Smooth muscle cell (in vitro differentiated cells): ENCODE results near the gene EEPD1. TPM values are rescaled to one million over a fixed set of nuclear protein-coding genes. Genes with fewer than 3 reads are reported as not detected.

Experiments
- DNase-seq: peaks from one replicate; lab custom pipeline; 2025; ENCODE audit not compliant: unreplicated experiment; lab: John Stamatoyannopoulos, UW
- H2AFZ ChIP-seq: fragments of 200-600 bp; sonication (generic); 2 replicates; pipeline ENCODE4 v1.6.0; 2016; ENCODE audit warnings: antibody characterized with exemption, low read depth, mild to moderate bottlenecking
- H3F3A ChIP-seq: fragments of 200-600 bp; sonication (generic); 2 replicates; pipeline ENCODE4 v1.6.0; 2017; ENCODE audit warnings: antibody characterized with exemption, low read depth
- H3K27ac ChIP-seq: fragments of 200-600 bp; sonication (generic); 2 replicates; pipeline ENCODE4 v1.5.1; 2016; ENCODE audit warnings: low read depth, mild to moderate bottlenecking
- H3K27me3 ChIP-seq: fragments of 200-600 bp; sonication (generic); 2 replicates; pipeline ENCODE4 v1.6.1; 2016; ENCODE audit warnings: low read depth, mild to moderate bottlenecking
- H3K36me3 ChIP-seq: fragments of 200-600 bp; sonication (generic); 2 replicates; pipeline ENCODE4 v1.5.1; 2016; ENCODE audit warnings: low read depth
- H3K4me1 ChIP-seq: fragments of 200-600 bp; sonication (generic); 2 replicates; pipeline ENCODE4 v1.5.1; 2016; ENCODE audit warnings: low read depth
- H3K4me2 ChIP-seq: fragments of 200-600 bp; sonication (generic); 2 replicates; pipeline ENCODE4 v1.6.0; 2016; ENCODE audit warnings: mild to moderate bottlenecking
- H3K4me3 ChIP-seq: fragments of 200-600 bp; sonication (generic); 2 replicates; pipeline ENCODE4 v1.5.1; 2016; ENCODE audit warnings: mild to moderate bottlenecking
- H3K79me2 ChIP-seq: fragments of 200-600 bp; sonication (generic); 2 replicates; pipeline ENCODE4 v1.6.0; 2016; ENCODE audit warnings: low read depth, mild to moderate bottlenecking
- H3K9ac ChIP-seq: fragments of 200-600 bp; sonication (generic); 2 replicates; pipeline ENCODE4 v1.6.0; 2016; ENCODE audit warnings: low read depth
- H3K9me3 ChIP-seq: fragments of 200-600 bp; sonication (generic); replicated peaks from 2 replicates; pipeline ENCODE4 v1.5.1; 2016; ENCODE audit warnings: low read depth
- H4K20me1 ChIP-seq: fragments of 200-600 bp; sonication (generic); 2 replicates; pipeline ENCODE4 v1.6.0; 2016; ENCODE audit warnings: low read depth
- WGBS: methylation state at CpG from one replicate; pipeline ENCODE4 v1.1.7; 2016; ENCODE audit warnings: low lambda C conversion rate; 5-methylcytosine and 5-hydroxymethylcytosine counted together
- polyA plus RNA-seq: library from polyadenylated mRNA; unstranded; fragments of >200 nt; fragmentation: Nextera tagmentation; extraction: Ambion mirVana; gene quantifications from 2 replicates; pipeline ENCODE4 v1.2.1, GENCODE V29; 2016
- total RNA-seq: library from RNA; depleted of rRNA; stranded (reverse); fragments of >200 nt; gene quantifications from 2 replicates; pipeline ENCODE4 v1.2.3, GENCODE V29; 2014
- TF ChIP-seq, protein P1 (sequence below): fragments of 200-600 bp; sonication (generic); IDR thresholded peaks from 2 replicates; pipeline ENCODE4 v1.5.1; 2017; ENCODE audit warnings: borderline replicate concordance, mild to moderate bottlenecking, antibody characterized with exemption; ENCODE audit not compliant: insufficient read depth, poor library complexity, severe bottlenecking

The EEPD1 gene
- total and polyA plus RNA-seq, 2 experiments from 2014 or later = 1.5 TPM

DNA sequence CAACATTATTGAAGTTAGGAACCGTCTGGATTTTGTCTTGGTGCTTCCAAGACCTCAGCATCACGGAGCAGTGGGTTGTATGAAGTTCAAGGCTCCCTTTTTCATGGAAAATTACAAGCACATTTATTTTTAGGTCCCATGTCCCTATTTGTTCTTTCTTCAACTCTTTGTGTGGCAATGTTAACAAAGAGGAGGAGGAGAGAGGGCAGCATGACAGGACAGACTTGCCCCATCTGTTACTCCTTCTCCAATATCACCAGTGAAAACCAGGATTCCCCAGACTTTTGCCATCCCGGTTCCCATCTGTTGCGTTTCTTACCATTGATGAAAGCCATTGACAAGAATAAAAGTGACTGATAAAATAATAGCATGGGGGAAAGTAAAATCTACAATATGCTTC is 28.6 kb downstream of the EEPD1 start:
- Histone ChIP-seq H3K9ac (no peak overlapping the region), H3K4me2 (no peak overlapping the region), H3K4me3 (no peak overlapping the region)

GRCh38 chr7:36182854-36183604 is 30.0 kb downstream of the EEPD1 start:
- TF ChIP-seq, protein P1, sequence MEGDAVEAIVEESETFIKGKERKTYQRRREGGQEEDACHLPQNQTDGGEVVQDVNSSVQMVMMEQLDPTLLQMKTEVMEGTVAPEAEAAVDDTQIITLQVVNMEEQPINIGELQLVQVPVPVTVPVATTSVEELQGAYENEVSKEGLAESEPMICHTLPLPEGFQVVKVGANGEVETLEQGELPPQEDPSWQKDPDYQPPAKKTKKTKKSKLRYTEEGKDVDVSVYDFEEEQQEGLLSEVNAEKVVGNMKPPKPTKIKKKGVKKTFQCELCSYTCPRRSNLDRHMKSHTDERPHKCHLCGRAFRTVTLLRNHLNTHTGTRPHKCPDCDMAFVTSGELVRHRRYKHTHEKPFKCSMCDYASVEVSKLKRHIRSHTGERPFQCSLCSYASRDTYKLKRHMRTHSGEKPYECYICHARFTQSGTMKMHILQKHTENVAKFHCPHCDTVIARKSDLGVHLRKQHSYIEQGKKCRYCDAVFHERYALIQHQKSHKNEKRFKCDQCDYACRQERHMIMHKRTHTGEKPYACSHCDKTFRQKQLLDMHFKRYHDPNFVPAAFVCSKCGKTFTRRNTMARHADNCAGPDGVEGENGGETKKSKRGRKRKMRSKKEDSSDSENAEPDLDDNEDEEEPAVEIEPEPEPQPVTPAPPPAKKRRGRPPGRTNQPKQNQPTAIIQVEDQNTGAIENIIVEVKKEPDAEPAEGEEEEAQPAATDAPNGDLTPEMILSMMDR = no peak
- Histone ChIP-seq H3K27ac (no peak overlapping the region), H3K27me3 (no peaks in the 10 kb centered on the region), H3K9me3 (no peaks in the 10 kb centered on the region), H3K36me3 (no peaks in the 10 kb centered on the region), H3K4me2 (no peak overlapping the region), H3K4me1 (no peaks in the 10 kb centered on the region), H3K9ac (no peak overlapping the region), H2AFZ (no peak overlapping the region), H3F3A (no peaks in the 10 kb centered on the region), H3K79me2 (no peaks in the 10 kb centered on the region), H3K4me3 (no peak overlapping the region), H4K20me1 (no peaks in the 10 kb centered on the region)
- WGBS = 88% methylated on average over 13 of the region's 13 CpGs
- no peak for DNase-seq

More for the DNA sequence above, 28.6 kb downstream of the EEPD1 start:
- 90% methylated on average over 4 of the region's 4 CpGs for WGBS
- no peaks in the 10 kb centered on the region for H3K9me3 ChIP-seq
- H3K27me3 ChIP-seq = no peaks in the 10 kb centered on the region
- no peaks in the 10 kb centered on the region for H3F3A ChIP-seq
- no peak overlapping the region for H3K27ac ChIP-seq
- no peaks in the 10 kb centered on the region for H3K79me2 ChIP-seq
- no peaks in the 10 kb centered on the region for H3K4me1 ChIP-seq
- no peak overlapping the region for H2AFZ ChIP-seq
- H3K36me3 ChIP-seq = no peaks in the 10 kb centered on the region
- no peaks in the 10 kb centered on the region for H4K20me1 ChIP-seq
- TF ChIP-seq, protein P1 = no peak
- no peak for DNase-seq

- DNase-seq = no peak
- Histone ChIP-seq H3K36me3 (no peaks in the 10 kb centered on the region), H3K9ac (no peak overlapping the region), H3K27me3 (no peaks in the 10 kb centered on the region), H3K4me3 (no peak overlapping the region), H3K4me1 (no peaks in the 10 kb centered on the region), H2AFZ (no peak overlapping the region), H3K79me2 (no peaks in the 10 kb centered on the region), H3K9me3 (no peaks in the 10 kb centered on the region), H3F3A (no peaks in the 10 kb centered on the region), H3K4me2 (no peak overlapping the region), H4K20me1 (no peaks in the 10 kb centered on the region), H3K27ac (no peak overlapping the region)
- WGBS = 96% methylated on average over 2 of the region's 2 CpGs
- TF ChIP-seq, protein P1 = no peak
Observed at GRCh38 chr7:36185092-36185491, 32.0 kb downstream of the EEPD1 start.

GRCh38 chr7:36185756-36186155 is 32.7 kb downstream of the EEPD1 start:
- Histone ChIP-seq H3K27ac (no peak overlapping the region), H3K4me1 (no peaks in the 10 kb centered on the region), H3K9ac (no peak overlapping the region), H3K9me3 (no peaks in the 10 kb centered on the region), H2AFZ (no peak overlapping the region), H3K79me2 (no peaks in the 10 kb centered on the region), H3K4me3 (no peak overlapping the region), H3K4me2 (no peak overlapping the region), H3K27me3 (no peaks in the 10 kb centered on the region), H3K36me3 (no peaks in the 10 kb centered on the region), H3F3A (no peaks in the 10 kb centered on the region), H4K20me1 (no peaks in the 10 kb centered on the region)
- 90% methylated on average over 7 of the region's 7 CpGs for WGBS
- TF ChIP-seq, protein P1 = no peak
- no peak for DNase-seq
